Hematopoietic multipotent progenitor cell treated with erythropoietin and hydrocortisone succinate and interleukin-3 and kit ligand, for 15 days (in vitro differentiated cells): ENCODE results near the gene JARID2.

Experiments used
- DNase-seq: peaks from one replicate; pipeline ENCODE4 v3.0.0-alpha.2; 2015; ENCODE audit warnings: low spot score

Gene JARID2

DNA sequence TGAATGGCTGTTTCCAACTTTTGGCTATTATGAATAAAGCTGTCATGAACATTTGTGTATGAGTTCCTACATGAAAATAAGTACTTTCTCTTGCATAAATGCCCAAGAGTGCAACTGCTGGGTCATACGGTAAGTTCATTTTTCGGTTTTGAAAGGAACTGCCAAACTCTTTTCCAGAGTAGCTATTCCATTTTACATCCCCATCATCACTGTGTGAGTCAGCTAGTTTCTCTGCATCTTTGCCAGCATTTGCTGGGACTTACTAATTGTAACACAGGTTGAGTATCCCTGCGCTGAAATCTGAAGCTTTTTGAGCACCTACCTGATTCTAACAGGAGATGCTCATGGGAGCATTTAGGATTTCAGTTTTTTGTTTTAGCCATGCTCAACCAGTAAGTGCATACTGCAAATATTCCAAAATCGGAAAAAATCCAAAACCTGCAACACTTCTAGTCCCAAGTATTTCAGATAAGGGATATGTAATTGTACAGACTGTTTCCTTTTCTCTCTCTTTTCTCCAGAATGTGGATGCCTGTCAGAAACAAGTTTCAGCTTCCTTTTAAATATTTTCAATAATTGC lies 298.5 kb downstream of the JARID2 start:
- no peak for DNase-seq

DNA sequence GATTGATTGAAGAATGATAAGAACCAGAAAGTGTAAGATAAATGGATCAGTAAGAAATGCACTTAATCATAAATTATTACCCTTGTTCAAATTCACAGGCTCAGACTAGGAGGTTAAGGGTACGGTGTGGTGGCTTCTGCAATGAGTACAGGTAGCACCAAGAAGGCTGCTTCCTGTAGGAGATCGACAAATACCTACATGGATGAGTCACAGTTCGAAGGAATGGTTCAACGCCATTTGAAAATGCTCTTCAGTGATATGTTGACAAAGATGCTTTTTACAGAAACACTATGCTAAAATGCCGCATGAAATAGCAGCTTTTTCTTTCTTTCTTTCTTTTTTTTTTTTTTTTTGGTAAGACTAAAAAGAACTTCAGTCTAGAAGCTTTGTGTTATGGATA lies 300.7 kb downstream of the JARID2 start:
- no peak for DNase-seq

DNA sequence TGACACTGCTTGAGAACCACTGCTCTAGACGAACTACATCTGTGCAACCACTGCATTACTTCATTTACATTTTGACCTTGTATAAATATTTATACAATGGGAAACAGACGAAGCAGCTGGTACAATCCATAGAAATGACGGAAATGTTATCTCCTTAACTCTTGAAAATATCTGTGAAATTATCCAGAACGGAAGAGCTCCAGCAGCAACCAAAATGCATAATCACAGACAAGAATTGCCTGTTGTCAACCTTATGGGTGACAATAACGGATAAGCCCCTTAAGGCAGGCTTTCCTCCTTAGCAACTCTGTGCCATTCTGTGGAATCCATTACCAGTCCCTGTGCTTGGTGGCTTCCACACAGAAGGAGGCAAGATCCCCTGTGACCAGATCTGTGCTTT lies 301.5 kb downstream of the JARID2 start:
- no peak for DNase-seq

DNA sequence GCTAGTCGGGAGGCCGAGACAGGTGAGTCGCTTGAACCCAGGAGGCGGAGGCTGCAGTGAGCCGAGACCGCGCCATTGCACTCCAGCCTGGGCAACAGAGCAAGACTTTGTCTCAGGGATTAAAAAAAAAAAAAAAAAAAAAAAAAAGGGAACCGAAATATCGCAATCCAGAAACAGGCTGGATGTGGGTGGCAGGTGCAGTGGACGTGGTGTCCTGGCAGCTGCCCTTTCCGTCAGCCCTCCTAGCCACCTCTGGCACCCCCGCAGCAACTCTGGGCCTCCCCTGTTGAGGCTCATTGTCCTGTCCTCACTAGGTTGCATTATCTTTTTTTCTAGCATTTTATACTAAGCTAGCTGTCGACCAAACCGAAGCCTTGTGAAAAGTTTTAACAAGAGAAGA lies 303.5 kb downstream of the JARID2 start:
- DNase-seq, result no peak

DNA sequence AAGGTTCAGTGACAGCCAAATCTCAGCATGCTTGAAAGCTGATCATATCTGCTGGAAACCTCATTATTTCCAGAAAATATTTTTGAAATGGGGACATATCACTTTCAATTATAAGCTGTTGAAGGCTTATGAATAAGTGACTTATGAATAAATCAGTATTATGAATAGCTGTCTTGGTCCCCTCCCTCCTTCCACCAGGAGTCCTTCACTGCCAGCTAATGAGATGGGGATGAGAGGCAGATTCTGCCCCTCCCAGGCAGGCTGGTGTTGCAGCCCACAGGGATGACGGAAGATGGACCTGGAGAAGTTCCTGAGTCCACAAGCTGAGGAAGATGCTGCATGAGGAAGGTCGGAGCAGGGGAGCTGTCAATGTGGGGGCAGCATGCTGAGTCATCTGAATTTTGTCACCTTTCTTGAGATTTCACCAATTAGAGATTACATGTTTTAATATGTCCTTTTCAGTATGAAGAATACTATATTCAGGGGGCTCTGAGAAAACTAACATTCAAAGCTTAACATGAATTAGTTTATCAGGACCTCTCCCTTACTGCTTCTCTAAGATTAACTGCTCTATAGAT lies 304.8 kb downstream of the JARID2 start:
- DNase-seq, result no peak

DNA sequence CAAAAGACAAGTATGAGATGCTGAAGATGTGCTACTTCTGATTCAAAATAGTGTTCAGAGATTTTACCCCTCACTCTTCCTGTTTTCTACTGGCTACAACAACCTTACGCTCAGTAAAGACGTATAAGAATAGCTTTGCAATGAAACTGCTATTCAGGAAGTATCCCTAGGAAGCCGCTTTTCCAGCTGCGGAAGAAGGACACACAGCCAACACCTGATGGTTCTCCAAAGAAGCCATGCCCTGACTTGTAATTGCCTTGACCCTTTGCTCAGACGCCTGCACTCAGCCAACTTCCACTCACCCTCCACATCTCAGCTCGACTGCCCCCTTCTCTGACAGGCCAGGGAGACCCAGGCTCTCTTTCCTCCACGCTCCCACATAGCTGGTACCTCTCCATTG lies 305.4 kb downstream of the JARID2 start:
- DNase-seq, result no peak

DNA sequence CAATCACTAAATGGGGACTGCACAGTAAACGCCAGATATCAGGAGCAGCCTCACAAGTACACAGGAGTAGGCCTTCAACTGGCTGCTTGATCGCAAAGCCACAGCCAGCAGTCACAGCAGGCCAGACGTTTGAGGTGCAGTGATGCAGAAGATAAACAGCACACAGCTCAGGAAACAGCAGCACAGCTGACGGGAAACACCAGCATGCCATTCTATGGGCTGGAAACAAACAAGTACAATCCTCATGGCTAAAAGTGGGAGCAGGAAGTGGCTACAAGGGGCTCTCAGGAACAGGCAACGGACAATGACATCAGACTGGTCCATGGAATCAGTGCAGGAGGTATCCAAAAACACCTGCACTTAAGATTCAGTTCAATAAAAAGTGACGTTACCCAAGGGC lies 305.9 kb downstream of the JARID2 start:
- DNase-seq, result no peak

DNA sequence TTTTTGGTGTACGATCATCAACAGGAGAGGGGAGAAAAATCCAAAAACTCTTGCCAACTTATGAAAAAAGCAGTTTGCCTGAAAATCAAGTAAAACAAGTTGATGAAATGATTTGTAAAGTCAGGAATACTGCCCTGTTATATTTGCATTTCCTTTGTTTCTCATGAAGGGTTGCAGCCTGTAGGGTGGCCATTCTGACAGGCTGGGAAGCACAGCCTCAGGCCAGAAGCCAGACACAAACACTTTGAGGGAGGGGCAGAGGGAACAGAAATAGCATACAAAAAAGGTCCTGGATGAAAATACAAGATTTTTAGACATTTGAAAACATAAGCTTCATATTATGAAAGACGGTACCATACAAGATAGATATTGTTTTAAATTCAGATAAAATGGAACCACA lies 307.2 kb downstream of the JARID2 start:
- no peak for DNase-seq

DNA sequence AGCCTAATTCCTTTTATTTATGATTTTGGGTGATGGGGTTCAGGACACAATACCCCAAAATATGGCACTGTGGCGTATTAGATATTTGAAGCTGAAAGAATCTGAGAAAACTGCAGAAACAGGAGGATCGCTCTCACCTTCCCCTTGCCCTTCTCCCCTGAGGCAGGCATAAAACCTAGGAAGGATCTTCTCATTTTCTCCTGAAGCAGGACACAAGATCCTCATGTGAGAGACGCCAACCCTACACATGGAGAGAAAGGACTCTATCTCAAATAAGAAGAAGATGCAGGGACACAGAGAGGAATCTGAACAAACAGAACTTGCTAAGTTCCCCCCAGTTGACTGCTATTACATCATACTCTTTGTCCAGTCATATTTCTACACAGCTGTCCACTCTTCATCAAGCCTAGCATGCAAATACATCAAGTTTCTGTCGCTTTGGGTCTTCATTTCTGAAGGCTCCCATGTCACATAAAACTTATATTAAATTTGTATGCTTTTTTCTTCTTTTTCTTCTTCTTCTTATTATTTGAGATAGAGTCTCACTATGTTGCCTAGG lies 307.9 kb downstream of the JARID2 start:
- DNase-seq, result no peak

DNA sequence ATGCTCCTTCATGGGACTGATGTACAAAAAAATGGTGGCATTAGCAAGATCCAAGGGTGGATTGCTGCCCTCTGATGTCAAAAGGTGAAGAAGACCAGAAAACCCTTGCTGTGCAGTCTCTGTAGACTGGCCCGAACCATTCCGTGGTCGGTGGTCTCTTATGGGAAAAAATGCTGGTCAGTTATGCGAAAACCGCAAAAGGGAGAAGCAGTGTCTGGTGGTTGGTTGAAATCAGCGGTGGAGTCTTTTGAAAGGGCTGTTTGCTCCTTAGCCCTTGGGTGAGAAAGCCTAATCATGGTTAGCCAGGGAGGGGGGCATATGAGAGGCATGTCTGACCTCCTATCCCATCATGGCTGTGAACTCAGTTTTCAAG lies 308.8 kb downstream of the JARID2 start:
- no peak for DNase-seq

DNA sequence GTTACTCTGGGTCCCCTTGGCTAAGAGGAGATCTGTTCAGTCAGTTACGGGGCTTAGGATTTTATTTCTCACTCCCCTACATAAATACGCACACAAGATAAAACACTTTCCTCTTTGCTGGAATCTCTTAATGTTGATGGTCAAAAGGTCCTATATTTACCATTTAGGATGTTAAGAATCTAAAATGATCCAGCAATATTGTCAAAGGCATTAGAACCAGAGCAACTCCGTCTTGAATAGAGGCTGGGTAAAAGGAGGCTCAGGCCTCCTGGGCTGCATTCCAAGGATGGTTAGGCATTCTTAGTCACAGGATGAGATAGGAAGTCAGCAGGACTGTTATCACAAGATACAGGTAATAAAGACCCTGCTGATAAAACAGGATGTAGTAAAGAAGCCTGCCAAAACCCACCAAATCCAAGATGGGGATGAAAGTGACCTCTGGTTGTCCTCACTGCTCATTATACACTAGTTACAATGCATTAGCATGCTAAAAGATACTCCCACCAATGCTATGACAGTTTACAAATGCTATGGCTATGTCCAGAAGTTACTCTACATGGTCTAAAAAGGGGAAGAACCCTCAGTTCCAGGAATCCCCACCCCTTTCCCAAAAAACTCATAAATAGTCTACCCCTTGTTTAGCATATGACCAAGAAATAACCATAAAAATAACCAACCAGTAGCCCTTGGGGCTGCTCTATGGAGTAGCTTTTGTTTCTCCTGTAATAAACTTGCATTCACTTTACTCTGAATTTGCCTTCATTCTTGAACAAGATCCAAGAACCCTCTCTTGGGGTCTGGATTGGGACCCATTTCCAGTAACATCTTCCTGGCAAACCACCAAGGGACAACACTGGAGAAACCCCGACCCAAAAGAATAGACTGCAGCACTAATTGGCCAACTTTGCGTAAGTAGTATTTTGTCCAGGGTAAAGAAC lies 309.5 kb downstream of the JARID2 start:
- DNase-seq, result no peak

DNA sequence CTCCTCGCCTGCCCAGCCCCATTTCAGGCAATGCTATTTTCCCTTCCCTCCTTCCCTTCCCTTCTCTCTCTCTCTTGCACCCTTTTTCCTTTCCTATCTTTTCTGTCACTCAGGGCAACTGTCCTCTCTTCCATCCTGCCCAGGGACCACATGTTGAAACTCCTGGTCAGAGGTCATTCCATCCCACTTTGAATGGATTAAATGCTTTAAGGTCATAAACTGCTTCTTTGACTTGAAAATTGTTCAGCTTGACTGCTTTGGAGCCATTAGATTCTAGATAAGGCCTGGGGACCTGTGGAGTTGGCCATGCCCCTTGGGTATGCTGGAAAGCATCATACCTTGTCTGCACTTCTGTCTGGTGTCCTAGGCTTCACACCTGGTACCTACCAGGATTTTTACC lies 310.8 kb downstream of the JARID2 start:
- no peak for DNase-seq

DNA sequence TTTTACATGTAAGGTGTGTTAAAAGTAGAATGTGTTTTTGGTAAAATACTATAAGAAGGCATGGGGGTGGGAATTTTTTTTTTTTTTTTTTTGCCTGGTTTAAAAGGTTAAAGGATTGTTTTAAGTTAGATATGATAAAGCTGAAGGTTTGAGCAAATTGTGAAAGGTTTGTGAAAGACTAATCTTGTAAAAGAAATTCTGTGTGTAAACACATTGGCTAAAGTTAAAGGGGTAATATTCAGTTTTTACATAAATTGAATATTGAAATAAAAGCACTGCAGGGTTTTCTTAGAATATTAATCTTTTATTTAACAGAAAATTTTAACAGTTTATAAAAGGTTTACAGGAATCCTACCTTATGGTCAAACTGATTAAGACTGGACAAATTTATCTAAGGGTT lies 311.3 kb downstream of the JARID2 start:
- DNase-seq, result no peak

DNA sequence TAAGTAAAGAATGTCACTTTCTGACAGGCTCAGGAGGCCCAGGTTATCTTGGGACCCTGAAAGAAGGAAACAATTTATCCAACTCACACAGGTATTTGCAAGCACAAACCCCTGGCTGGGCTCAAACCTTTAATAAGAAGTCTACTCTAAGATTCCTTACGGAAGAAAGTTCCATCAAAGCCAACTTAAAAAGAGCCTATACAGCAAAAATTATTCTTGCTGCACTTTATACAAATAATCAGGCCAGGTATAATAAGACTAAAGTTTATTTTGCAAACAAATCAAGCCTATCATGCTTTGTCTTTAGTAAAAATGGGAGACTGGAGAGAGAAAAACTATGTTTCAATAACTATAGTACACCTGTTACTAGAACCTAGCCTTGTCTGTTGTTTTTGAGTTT lies 314.8 kb downstream of the JARID2 start:
- DNase-seq, result no peak

DNA sequence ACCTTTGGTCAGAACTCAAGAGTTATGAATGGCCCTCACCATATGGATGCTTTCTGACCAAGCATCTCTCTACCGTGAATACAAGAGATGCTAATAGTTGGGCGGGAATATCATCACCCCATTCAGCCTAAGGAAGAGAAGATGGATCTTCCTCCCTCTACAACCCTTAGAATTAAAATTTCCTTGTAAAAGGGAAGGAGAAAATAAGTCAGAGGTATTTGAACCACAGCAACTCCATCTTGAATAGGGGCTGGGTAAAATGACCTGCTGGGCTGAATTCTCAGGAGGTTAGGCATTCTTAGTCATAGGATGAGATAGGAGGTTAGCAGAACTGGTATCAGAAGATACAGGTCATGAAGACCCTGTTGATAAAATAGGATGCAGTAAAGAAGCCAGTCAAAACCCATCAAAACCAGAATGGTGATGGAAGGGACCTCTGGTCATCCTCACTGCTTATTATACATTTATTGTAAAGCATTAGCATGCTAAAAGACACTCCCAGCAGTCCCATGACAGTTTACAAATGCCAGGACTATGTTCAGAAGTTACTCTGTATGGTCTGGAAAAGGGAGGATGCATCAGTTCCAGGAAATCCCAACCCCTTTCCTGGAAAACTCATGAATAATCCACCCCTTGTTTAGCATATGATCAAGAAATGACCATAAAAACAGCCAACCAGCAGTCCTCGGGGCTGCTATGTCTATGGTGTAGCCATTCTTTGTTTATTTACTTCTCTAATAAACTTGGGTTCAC lies 315.8 kb downstream of the JARID2 start:
- no peak for DNase-seq

DNA sequence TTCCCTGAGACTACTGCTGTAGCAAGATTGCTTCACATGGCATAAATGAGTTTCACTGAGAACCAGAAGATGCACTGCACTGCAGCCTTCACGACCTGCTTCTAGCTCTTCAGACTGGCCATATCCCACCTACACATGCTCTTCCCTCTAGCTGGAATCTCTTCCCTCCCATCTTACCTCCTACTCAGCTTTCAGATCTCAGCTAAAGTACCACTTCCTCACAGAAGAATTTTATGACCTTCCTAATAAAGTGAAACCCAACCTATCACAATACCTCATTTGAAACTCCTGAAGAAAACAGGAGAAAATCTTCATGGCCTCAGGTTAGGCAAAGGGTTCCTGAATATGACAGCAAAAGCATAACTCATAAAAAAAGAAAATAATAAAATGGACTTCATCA lies 317.1 kb downstream of the JARID2 start:
- no peak for DNase-seq

DNA sequence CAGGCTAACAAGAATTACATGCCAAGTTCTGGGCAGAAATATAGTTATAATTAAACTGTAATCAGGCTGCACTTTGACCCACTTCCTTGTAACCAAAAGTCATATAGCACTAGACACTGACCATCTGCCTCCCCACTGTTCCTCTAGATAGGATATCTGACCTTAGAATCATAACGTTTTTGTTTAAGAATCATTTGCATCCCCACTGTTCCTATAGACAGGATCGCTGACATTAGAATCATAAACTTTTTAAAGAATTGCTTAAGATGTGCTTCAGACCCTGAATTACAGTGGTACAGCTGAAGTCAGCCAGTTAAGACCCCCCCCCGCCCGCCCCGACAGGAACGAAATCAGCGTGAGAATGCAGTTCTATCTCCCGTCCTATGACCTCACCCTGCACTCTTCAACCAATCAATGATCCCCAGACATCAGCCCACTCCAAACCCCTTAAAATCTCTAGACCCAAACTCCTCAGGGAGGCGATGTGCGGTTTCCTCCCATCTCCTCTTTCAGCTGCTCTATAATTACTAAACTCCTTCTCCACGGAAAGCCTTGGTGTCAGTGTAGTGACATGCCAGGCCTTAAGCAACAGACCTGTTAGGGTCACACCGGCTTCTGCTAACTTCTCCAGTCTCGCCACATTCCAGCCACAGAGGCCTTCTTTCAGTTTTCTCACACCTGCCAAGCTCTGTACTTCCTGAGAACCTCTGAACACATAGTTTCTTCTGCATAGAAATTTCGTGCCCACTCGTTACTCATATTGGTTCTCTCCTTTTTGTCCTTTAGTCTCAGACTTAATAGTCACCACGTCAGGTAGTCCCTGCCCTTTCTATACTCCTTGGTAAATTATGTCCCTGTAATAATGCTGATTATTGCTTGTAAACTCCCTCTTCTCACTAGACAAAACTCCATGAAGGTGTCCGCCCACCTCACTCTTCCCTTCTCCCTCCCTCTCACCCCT lies 323.4 kb downstream of the JARID2 start:
- DNase-seq, result no peak

DNA sequence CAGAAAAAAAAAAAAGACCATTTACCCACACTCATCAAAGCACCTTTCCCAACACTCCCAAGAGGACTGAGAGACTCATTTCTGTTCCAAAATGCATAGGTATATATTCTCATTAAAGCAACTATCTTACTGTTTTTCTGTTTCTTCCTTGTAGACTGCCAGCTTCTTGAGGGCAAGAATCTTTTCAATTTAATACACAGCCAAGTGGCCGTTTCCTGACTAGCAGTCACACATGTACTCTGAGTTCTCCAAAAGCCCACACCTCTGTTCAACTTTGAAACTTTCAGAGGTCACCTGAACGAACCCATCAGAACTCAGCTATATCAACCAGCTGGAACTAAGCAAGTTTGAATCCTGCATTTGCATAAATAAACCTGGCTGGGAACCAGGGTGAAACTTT lies 324.3 kb downstream of the JARID2 start:
- DNase-seq, result no peak
